ENCODE data around the gene C1QTNF5.

DNA sequence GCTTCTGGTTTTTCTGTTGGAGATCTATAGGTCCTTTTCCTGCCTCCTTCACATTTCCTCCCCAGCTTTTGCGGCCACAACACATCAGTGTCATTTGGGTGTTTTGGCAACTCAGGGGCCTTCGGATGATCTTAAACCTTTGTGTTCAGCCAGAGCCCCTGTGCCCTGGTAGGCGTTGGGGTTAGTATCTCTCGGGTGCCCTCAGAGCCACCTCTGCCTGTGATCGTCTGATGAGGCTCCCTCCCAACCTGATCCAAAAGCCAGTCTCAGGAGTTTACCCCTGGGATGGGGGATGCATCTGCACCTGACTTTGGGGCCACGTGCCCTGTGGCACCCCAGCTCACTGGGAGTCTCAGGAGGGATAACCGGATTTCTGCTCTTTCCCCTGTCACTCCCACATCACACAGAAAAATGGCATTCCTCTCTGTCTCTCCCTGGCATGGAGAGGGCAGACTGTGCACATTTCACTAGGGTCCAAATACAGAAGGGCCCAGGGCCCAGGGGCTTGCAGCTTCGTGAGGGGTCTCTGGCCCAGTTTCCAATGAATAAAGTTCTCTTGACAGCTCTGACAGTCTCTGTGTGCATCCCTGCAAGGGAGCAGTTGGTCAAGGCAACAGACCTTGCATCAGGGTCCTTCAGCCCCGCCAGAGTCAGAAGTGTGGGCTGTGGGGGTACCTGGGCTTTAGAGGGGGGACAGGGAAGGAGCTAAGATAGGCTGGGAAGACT lies 3.8 kb downstream of the C1QTNF5 start:
- TF ChIP-seq POLR2A (IDR thresholded peaks at IDR 0.05): no peak
- TF ChIP-seq EP300 (IDR thresholded peaks at IDR 0.05): no peak
- no peak for TF ChIP-seq CTCF (IDR thresholded peaks at IDR 0.05)

Measured in gastroesophageal sphincter (tissue), 3 donors.